HG03108 (cell line): ENCODE measurements around the gene TMEM145.
A peak's percentile ranks its signal among the peaks of the same experiment; 100 is the strongest.
"Not testable (repeated sequence)": the region's sequence is repeated elsewhere in the genome, so short reads cannot be mapped to it uniquely, and the experiment has no call there.

Source experiments
- ATAC-seq: cut with Tn5 transposase; IDR thresholded peaks from one replicate; pipeline ENCODE4 v1.9.1; 2021; ENCODE audit warnings: moderate library complexity; ENCODE audit not compliant: unreplicated experiment

Gene TMEM145

GRCh38 chr19:42313840-42314755, 989 bp downstream of the TMEM145 start:
- no peak for ATAC-seq

GRCh38 chr19:42315024-42315423, 1.9 kb downstream of the TMEM145 start:
- no peak for ATAC-seq

DNA sequence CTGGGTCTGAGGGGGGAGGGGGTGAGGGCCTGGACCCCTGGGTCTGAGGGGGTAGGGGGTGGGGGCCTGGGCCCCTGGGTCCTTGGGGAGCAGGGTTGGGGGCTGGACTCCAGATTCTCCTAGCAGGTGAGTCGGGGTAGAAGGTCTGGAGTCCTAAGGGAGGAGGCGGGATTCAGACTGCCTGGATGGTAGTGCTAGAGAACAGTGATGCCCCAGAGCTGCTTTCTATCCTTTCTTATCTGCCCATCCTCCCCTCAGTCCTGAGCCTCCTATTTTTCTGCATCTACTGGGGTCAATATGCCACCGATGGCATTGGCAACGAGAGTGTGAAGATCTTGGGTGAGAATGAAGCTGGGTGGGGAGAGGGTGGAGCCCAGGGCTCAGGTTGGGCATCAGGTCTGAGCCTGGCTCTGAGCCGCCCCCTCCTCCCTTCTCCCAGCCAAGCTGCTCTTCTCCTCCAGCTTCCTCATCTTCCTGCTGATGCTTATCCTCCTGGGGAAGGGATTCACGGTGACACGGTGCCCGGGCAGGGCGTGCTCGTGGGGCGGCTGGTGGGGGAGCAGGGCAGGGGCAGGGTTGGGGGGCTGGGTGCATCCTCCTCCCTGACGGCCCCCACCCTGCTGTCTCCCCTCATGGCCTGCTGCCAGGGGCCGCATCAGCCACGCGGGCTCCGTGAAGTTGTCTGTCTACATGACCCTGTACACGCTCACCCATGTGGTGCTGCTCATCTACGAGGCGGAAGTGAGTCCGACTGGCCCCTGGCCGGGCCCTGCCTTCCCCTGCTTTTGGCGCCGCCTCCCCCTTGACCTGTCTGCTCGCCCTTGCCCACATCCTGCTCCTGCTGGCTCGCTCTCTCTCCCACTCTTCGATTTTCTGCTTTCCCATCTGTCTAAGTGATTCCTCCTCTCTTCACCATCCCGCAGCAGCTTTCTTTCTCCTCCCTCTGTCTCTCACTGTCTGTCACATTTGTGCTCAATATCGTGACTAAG, 3.4 kb downstream of the TMEM145 start:
- ATAC-seq, result no peak

DNA sequence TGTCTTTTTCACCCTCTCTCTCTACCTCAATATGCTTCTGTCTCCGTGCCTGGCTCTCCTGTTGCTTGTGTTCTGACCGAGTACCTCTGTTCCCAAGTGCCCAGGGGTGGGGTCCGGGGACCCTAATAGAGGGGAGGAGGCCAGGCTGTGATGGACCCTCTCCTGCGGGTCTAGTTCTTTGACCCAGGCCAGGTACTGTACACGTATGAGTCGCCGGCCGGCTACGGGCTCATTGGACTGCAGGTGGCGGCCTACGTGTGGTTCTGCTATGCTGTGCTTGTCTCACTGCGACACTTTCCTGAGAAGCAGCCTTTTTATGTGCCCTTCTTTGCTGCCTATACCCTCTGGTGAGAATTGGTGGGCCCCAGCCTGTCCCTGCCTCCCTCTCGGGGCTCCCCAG, 4.4 kb downstream of the TMEM145 start:
- ATAC-seq, result no peak

DNA sequence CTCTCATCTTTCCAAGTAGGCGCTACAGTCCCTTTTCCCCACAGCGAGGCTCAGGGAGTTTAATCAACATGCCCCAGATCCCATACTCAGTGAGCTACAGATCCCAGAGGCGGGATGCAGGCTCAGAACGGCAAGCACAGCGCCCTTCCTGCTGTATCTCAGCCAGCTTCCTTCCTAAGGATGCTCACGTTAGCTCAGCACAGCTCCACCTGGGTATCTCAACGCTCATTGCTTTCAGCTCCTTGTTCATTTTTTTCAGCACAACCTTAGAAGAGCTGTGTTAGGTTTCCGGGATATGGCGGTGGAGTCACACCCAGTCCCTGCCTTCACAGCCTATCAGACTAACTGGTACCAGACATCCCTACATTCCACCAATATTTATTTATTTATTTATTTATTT, 9.2 kb downstream of the TMEM145 start:
- no peak for ATAC-seq

DNA sequence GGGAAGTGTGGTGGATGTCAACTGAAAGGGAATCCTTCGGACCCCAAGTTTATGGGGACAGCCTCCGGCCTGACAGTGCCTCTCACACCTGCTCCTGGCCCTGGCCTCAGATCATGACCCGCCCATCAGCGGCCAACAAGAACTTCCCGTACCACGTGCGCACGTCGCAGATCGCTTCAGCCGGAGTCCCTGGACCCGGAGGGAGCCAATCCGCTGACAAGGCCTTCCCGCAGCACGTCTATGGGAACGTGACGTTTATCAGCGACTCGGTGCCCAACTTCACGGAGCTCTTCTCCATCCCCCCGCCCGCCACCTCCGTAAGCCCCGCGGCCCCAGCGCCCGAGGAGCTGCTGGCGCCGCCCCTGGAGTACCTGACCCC, 10.4 kb downstream of the TMEM145 start:
- ATAC-seq, result no peak

DNA sequence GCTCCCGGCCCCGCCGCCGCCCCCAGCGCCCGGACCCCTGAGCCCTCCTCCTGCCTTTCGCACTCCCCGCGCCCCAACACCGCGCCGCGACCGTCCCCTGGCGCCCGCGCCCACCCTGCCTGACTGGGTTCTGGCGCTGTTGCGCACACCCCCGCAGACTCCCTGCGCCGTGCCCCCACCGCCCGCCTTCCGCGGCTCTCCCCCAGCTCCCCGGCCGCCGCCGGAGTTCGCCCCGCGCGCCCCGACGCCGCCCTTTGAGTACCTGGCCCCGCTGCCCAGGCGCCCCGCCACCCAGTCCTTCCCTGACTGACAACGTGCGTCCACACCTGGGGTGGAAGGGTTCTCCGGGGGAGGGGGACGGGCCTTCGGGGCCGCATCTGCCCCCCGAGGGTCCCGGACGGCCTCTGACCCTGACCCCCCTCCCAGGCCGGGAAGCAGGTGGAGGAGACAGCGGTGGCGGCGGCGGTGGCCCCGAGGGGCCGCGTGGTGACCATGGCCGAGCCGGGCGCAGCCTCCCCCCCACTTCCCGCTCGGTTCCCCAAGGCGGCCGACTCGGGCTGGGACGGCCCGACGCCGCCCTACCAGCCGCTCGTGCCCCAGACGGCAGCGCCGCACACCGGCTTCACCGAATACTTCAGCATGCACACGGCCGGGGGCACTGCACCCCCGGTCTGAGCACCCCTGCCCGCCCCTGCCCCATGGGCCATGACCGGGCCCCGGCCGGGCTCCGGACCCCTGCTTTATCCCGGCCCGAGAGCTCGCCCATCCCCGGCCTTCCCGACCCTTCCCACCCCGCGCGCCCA, 10.9 kb downstream of the TMEM145 start:
- no peak for ATAC-seq

DNA sequence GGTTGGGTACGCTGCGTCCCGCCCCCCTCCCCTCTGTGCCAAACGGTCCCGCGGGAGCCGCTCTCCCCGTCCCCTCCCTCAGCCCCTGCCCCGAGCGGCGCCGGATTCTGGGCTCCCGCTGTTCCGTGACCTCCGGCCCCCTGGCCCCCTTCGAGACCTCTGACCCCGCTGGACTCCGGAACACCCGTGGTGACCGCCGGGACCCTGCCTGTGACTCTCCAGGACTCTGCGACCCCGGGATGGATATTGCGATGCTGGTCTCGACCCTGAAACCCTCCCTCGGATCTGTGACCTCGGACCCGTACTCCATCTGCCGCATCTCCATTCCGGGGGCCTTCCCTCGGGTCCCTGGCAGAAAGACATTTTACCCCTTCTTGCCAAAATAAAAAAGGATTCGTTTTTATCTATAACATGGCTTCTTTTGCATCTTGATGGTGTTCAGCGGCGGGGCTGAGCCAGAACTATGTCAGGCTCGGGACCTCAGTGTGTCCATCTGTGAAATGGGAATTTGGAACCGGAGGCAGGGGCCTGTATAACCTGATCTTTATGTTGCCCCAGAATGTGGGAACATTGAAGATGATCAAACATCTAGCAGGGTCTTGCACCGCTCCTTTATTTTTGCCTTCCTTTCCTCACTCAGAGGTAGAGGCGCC, 11.7 kb downstream of the TMEM145 start:
- ATAC-seq, result no peak

GRCh38 chr19:42325308-42325895, 12.3 kb downstream of the TMEM145 start, which contains the start of gene MEGF8:
Gene MEGF8 (plus strand): TSS chr19:42325635. CDS start chr19:42326244, 609 bp downstream.
- ATAC-seq, result peak; percentile 86

DNA sequence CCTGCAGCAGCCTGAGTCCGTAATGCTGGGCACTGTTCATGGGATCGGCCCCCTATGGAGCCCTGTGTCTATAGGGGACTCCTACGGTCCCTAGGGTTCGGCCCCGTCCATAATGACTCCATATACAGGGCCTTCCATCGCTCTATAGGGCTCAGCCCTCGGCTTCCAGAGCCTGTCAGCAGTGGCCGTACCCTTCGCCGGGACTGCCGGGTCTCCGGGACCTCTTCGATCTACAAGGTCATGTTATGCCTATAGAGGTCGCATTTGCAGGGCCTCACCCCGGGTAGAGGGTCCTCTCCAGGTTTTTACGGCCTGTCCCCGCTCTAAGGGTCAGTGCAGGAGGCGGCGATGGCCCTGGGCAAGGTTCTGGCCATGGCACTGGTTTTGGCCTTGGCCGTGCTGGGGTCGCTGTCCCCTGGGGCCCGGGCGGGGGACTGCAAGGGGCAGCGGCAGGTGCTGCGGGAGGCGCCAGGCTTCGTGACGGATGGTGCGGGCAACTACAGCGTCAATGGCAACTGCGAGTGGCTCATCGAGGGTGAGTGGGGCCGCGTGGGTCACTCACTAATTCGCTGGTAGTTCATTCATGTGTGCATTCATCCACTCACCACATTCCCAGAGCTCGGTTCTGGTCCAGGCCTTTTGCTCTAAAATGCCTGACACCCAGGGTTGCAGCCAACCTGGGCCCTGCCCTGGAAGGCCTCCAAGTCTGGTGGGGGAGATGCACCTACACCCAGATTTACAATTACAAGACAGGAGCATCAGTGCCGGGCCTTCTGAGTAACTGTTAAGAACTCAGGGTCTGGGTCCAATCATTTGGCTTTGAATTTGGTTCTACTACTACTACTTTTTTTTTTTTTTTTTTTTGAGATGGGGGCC, 13.0 kb downstream of the TMEM145 start:
- ATAC-seq, result no peak

GRCh38 chr19:42326969-42327368, 13.9 kb downstream of the TMEM145 start:
- no peak for ATAC-seq

GRCh38 chr19:42327381-42327780, 14.3 kb downstream of the TMEM145 start:
- no peak for ATAC-seq

DNA sequence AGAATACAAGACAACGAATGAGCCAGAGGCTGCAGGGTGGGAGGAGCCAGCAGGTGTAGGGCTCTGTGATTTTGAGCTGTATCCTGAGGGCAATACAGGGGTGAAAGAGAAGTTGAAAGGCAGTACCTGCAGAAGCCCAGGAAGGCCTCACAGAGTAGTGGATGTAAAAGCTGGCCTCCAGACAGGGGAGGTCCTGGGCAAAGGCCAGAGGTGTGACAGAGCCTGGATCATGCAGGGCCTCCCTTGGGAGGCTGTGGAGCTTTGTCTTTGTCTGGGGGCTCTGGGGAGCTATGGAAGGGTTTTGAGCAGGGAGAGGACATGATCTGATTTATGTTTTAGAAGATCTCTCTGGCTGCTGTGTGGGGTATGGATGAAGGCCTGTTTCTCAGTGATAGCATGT, 15.0 kb downstream of the TMEM145 start:
- ATAC-seq, result no peak

- no peak for ATAC-seq
Measured at GRCh38 chr19:42328854-42329253, 15.7 kb downstream of the TMEM145 start.

GRCh38 chr19:42330241-42330711, 17.2 kb downstream of the TMEM145 start:
- no peak for ATAC-seq

DNA sequence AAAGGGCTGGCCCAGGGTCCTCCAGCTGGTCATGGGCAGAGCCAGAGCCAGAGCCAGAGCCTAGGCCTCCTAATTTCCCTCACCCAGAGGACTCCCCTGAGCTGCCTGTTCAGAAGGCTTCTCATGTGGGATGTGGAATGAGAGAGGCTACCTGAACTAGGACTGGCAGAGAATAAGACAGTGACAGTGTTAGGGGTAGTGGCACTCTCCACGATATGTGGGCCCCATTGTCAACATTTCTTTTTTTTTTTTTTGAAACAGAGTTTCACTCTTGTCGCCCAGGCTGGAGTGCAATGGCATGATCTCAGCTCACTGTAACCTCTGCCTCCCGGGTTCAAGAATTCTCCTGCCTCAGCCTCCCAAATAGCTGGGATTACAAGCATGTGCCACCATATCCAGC, 18.2 kb downstream of the TMEM145 start:
- ATAC-seq, result not testable (repeated sequence)

- ATAC-seq, result no peak
Measured at GRCh38 chr19:42332059-42332458, 18.9 kb downstream of the TMEM145 start.

DNA sequence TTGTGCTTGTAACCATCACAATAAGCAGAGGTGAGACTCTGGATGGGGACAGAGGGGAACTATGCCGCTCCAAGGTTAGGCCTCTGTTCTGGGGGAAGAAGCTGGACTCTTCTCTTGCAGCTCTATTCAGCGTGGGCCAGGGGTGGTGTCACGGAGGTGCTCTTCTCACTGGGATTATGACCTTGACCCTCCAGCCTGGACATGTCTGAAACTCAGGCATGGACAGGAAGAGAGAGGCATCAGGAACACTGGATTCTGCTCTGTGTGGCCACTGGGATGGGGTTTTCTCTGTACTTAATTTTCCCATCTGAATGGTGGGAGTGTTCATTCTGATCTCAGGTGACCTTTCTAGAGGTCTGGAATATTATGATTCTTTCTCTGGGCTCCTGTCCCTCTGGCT, 19.9 kb downstream of the TMEM145 start:
- no peak for ATAC-seq
